Fibroblast of mammary gland (primary cell): ENCODE results near the gene COL26A1.

Experiments used
- DNase-seq: peaks from one replicate; pipeline ENCODE4 v3.0.0-alpha.2; 2010; ENCODE audit warnings: low read depth
- H3K4me3 ChIP-seq: 2 replicates; pipeline ENCODE4 v1.5.1; 2011; ENCODE audit warnings: low read depth, mild to moderate bottlenecking, low read length, moderate library complexity; ENCODE audit not compliant: control insufficient read depth
- TF ChIP-seq, protein P1 (sequence below): conservative IDR thresholded peaks from 2 replicates; pipeline ENCODE4 v1.5.1; 2011; ENCODE audit warnings: low read depth, low read length, inconsistent platforms; ENCODE audit not compliant: control insufficient read depth, insufficient read depth

The COL26A1 gene

GRCh38 chr7:101507791-101508252 is 145.1 kb downstream of the COL26A1 start:
- TF ChIP-seq, protein P1, sequence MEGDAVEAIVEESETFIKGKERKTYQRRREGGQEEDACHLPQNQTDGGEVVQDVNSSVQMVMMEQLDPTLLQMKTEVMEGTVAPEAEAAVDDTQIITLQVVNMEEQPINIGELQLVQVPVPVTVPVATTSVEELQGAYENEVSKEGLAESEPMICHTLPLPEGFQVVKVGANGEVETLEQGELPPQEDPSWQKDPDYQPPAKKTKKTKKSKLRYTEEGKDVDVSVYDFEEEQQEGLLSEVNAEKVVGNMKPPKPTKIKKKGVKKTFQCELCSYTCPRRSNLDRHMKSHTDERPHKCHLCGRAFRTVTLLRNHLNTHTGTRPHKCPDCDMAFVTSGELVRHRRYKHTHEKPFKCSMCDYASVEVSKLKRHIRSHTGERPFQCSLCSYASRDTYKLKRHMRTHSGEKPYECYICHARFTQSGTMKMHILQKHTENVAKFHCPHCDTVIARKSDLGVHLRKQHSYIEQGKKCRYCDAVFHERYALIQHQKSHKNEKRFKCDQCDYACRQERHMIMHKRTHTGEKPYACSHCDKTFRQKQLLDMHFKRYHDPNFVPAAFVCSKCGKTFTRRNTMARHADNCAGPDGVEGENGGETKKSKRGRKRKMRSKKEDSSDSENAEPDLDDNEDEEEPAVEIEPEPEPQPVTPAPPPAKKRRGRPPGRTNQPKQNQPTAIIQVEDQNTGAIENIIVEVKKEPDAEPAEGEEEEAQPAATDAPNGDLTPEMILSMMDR = peak; percentile 58
- DNase-seq = peak; percentile 42

DNA sequence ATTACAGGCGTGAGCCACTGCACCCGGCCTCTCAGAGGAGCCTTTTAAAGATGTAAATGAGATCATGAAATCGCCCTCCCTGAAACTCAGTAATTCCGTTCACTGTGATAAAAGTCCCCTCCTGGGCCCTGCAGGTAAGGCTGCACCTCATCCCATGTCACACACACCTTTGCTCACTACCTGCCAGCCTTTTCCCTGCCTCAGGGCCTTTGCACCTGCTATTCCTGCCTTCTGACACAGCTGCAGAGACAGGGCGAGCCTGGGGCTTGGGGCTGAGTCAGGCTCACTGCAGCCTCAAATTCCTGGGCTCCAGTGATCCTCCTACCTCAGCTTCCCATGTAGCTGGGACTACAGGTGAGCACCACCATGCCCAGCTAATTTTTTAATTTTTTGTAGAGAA is 147.6 kb downstream of the COL26A1 start:
- TF ChIP-seq, protein P1 = no peak
- no peak overlapping the region for H3K4me3 ChIP-seq
- DNase-seq = no peak

More at GRCh38 chr7:101507791-101508252, 145.1 kb downstream of the COL26A1 start:
- no peak overlapping the region for H3K4me3 ChIP-seq

- TF ChIP-seq, protein P1 = no peak
- DNase-seq = no peak
- no peak overlapping the region for H3K4me3 ChIP-seq
These were observed 149.3 kb downstream of the COL26A1 start for GRCh38 chr7:101511965-101512364.

GRCh38 chr7:101516851-101517250 is 154.2 kb downstream of the COL26A1 start:
- TF ChIP-seq, protein P1 = no peak
- H3K4me3 ChIP-seq = no peak overlapping the region
- no peak for DNase-seq

GRCh38 chr7:101517304-101517703 is 154.6 kb downstream of the COL26A1 start:
- TF ChIP-seq, protein P1 = no peak

GRCh38 chr7:101518336-101518735 is 155.7 kb downstream of the COL26A1 start:
- TF ChIP-seq, protein P1 = no peak
- peak; percentile 47 for DNase-seq
- H3K4me3 ChIP-seq = no peak overlapping the region

More at GRCh38 chr7:101517304-101517703, 154.6 kb downstream of the COL26A1 start:
- DNase-seq = no peak
- H3K4me3 ChIP-seq = no peak overlapping the region

DNA sequence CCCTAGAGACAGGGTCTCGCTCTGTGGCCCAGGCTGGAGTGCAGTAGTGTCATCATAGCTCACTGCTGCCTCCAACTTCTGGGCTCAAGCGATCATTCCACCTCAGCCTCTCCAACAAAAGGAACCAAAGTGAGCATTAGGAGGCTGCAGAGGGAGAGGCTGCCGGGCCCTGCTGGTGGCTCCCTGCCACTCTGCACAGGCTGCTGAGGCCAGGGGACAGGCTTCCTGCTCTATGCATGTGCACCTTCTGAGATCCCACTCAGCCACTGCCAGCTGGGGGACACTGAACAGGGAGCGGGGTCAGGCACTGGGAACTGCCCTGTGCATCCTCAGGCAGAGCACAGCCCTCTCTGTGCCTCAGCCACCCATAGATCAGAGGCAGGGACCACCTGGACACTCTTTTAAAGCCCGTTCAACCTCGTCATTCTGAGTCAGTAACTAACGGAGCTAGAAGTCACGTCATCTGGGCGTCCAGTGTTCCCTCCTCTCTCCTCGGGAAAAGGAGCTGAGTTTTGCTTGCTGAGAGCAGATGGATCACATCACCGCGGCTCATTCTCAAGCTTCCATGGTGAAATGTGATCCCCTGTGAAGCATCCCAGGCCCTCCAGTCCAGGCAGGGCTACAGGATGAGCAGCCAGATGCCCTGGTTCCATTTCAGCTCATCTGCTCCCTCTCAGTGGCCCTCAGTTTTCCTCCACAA is 156.8 kb downstream of the COL26A1 start:
- H3K4me3 ChIP-seq = no peak overlapping the region
- TF ChIP-seq, protein P1 = no peak
- peak; percentile 78 for DNase-seq
